GM23338 (cell line): ENCODE results near the gene CYTIP. TPM values are rescaled to one million over a fixed set of nuclear protein-coding genes. Genes with fewer than 3 reads are reported as not detected.

Experiments used
- ATAC-seq: fragments of 200-7000 bp; cut with Tn5 transposase; 3 replicates; pipeline ENCODE4 v1.9.1; 2020
- DNase-seq: peaks from one replicate; pipeline ENCODE4 v3.0.0-alpha.2; 2015; ENCODE audit warnings: low spot score
- H2AFZ ChIP-seq: fragments of 200-600 bp; sonication (generic); 2 replicates; pipeline ENCODE4 v1.8.0; 2016; ENCODE audit warnings: antibody characterized with exemption, mild to moderate bottlenecking, moderate library complexity
- H3F3A ChIP-seq: fragments of 200-600 bp; sonication (generic); replicated peaks from 2 replicates; pipeline ENCODE4 v1.8.0; 2017; ENCODE audit warnings: antibody characterized with exemption, mixed run types, low read depth
- H3K27ac ChIP-seq: fragments of 200-600 bp; sonication (generic); 2 replicates; pipeline ENCODE4 v1.6.1; 2016; ENCODE audit warnings: low read depth
- H3K27me3 ChIP-seq: fragments of 200-600 bp; sonication (generic); 2 replicates; pipeline ENCODE4 v1.8.0; 2016; ENCODE audit warnings: mild to moderate bottlenecking, mixed run types, moderate library complexity; ENCODE audit not compliant: insufficient read depth
- H3K36me3 ChIP-seq: fragments of 200-600 bp; sonication (generic); 2 replicates; pipeline ENCODE4 v1.8.0; 2016; ENCODE audit warnings: mild to moderate bottlenecking; ENCODE audit not compliant: insufficient read depth
- H3K4me1 ChIP-seq: fragments of 200-600 bp; sonication (generic); 2 replicates; pipeline ENCODE4 v1.8.0; 2016; ENCODE audit warnings: mild to moderate bottlenecking, moderate library complexity; ENCODE audit not compliant: insufficient read depth
- H3K4me2 ChIP-seq: fragments of 200-600 bp; sonication (generic); 2 replicates; pipeline ENCODE4 v1.7.1; 2017; ENCODE audit warnings: mixed run types
- H3K4me3 ChIP-seq: fragments of 200-600 bp; sonication (generic); 2 replicates; pipeline ENCODE4 v1.6.1; 2016; ENCODE audit warnings: mixed run types
- H3K79me2 ChIP-seq: fragments of 200-600 bp; sonication (generic); replicated peaks from 2 replicates; pipeline ENCODE4 v1.8.0; 2017; ENCODE audit warnings: mild to moderate bottlenecking; ENCODE audit not compliant: insufficient read depth
- H3K9me2 ChIP-seq: fragments of 200-600 bp; sonication (generic); 2 replicates; pipeline ENCODE4 v1.8.0; 2017; ENCODE audit not compliant: insufficient read depth
- H4K20me1 ChIP-seq: fragments of 200-600 bp; sonication (generic); replicated peaks from 2 replicates; pipeline ENCODE4 v1.8.0; 2017; ENCODE audit warnings: mild to moderate bottlenecking; ENCODE audit not compliant: insufficient read depth
- H3K27ac Mint-ChIP-seq: 2 replicates; pipeline ENCODE4 v1.8.0; 2020; ENCODE audit warnings: inconsistent platforms, mild to moderate bottlenecking, moderate library complexity, mixed read lengths
- H3K27me3 Mint-ChIP-seq: 3 replicates; pipeline ENCODE4 v1.8.0; 2022; ENCODE audit warnings: low read depth, mild to moderate bottlenecking, moderate library complexity, mixed read lengths, inconsistent platforms; ENCODE audit not compliant: insufficient read depth, poor library complexity
- H3K36me3 Mint-ChIP-seq: 3 replicates; pipeline ENCODE4 v1.8.0; 2021; ENCODE audit warnings: low read depth, mild to moderate bottlenecking, inconsistent platforms, moderate library complexity, mixed read lengths
- H3K4me1 Mint-ChIP-seq: 3 replicates; pipeline ENCODE4 v1.8.0; 2020; ENCODE audit warnings: mild to moderate bottlenecking, inconsistent platforms, mixed read lengths
- H3K4me3 Mint-ChIP-seq: 3 replicates; pipeline ENCODE4 v1.8.0; 2021; ENCODE audit warnings: moderate library complexity, mild to moderate bottlenecking, inconsistent platforms, mixed read lengths
- H3K9me3 Mint-ChIP-seq: 3 replicates; pipeline ENCODE4 v1.8.0; 2020; ENCODE audit warnings: moderate library complexity, mild to moderate bottlenecking, inconsistent platforms, mixed read lengths
- CREB1 ChIP-seq: fragments of 250-450 bp; sonication (Bioruptor Pico); IDR thresholded peaks from 2 replicates; pipeline ENCODE4 v1.5.0; 2020; ENCODE audit warnings: low read depth, mild to moderate bottlenecking, moderate library complexity
- EZH2 ChIP-seq: fragments of 200-600 bp; sonication (generic); IDR thresholded peaks from one replicate; pipeline ENCODE4 v1.8.0; 2017; ENCODE audit warnings: antibody characterized with exemption, mild to moderate bottlenecking, low read depth; ENCODE audit not compliant: unreplicated experiment
- EZH2phosphoT487 ChIP-seq: fragments of 200-600 bp; sonication (generic); IDR thresholded peaks from one replicate; pipeline ENCODE4 v1.8.1; 2018; ENCODE audit warnings: antibody characterized with exemption; ENCODE audit not compliant: unreplicated experiment
- JUNB ChIP-seq: IDR thresholded peaks from one replicate; pipeline ENCODE4 v1.6.1; 2016; ENCODE audit warnings: antibody characterized with exemption; ENCODE audit not compliant: unreplicated experiment
- NANOG ChIP-seq: IDR thresholded peaks from 2 replicates; pipeline ENCODE4 v1.6.1; 2016; ENCODE audit warnings: antibody characterized with exemption, borderline replicate concordance
- POLR2AphosphoS5 ChIP-seq: IDR thresholded peaks from 2 replicates; pipeline ENCODE4 v1.6.1; 2016; ENCODE audit warnings: antibody characterized with exemption, low read depth
- STAT1 ChIP-seq: IDR thresholded peaks from one replicate; pipeline ENCODE4 v1.6.1; 2016; ENCODE audit warnings: antibody characterized with exemption; ENCODE audit not compliant: unreplicated experiment
- ZNF114 ChIP-seq: fragments of 250-450 bp; sonication (Bioruptor Pico); IDR thresholded peaks from 2 replicates; pipeline ENCODE4 v1.5.0; 2020; ENCODE audit warnings: mild to moderate bottlenecking, moderate library complexity
- polyA plus RNA-seq: library from polyadenylated mRNA; unstranded; fragments of >200 nt; fragmentation: Nextera tagmentation; extraction: Ambion mirVana; gene quantifications from 2 replicates; pipeline ENCODE4 v1.2.1, GENCODE V29; 2016
- total RNA-seq: library from RNA; depleted of rRNA; stranded (reverse); fragments of >200 nt; shearing (Covaris generic); gene quantifications from 2 replicates; pipeline ENCODE4 v1.2.3, GENCODE V29; 2014
- TF ChIP-seq, protein P1 (sequence below): IDR thresholded peaks from 2 replicates; pipeline ENCODE4 v1.6.1; 2016; ENCODE audit warnings: antibody characterized with exemption
- TF ChIP-seq, protein P2 (sequence below), 2 experiments: fragments of 200-600 bp in 1 of 2; sonication (generic) in 1 of 2; conservative IDR thresholded peaks; 2 replicates each; pipeline versions ENCODE4 v1.5.1 to v1.6.1; 2016 to 2017; ENCODE audit warnings: antibody characterized with exemption in 2 of 2, low read depth in 2 of 2, mild to moderate bottlenecking in 2 of 2, moderate library complexity in 1 of 2
- TF ChIP-seq, protein P3 (sequence below): IDR thresholded peaks from one replicate; pipeline ENCODE4 v1.6.1; 2018; ENCODE audit warnings: antibody characterized with exemption; ENCODE audit not compliant: unreplicated experiment

Gene CYTIP
- total and polyA plus RNA-seq, 2 experiments from 2014 or later: not detected

DNA sequence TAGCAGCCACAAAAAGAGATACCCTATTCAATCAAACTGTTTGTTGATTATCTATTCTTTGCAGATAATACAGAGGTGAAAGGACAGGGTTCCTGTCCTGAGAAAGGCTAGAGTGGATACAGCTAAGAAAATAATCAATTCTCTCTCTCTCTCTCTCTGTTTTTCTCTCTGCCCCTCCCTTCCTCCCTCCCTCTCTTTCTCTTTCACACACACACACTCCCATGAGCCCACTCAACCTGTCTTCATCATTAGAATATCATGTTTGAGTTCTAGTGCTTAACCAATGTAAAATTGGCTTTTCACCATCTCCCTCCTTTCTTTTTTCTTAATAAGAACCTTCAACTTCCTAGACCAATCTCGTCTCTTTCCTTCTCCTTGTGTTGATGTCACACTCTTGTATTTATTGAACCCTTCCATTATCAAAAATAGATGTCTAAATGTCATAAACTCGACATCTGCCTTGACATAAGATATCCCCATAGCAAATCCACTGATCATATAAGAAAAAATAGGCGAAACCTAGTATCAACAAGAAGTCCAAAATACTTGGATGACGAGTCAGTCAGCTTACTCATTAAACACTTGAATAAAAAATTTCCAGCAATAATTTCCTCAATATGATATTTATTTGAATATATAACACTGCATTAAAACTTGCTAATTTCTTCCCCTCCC is 42.8 kb upstream of the CYTIP start:
- Histone ChIP-seq H2AFZ (no peak overlapping the region), H3K79me2 (no peaks in the 10 kb centered on the region), H3K27ac (no peak overlapping the region), H4K20me1 (no peaks in the 10 kb centered on the region), H3K4me2 (no peak overlapping the region), H3K4me1 (no peaks in the 10 kb centered on the region), H3F3A (no peaks in the 10 kb centered on the region), H3K36me3 (no peaks in the 10 kb centered on the region), H3K27me3 (no peaks in the 10 kb centered on the region), H3K4me3 (no peak overlapping the region), H3K9me2 (no peaks in the 10 kb centered on the region)
- Mint-ChIP-seq H3K27ac (no peak overlapping the region), H3K4me3 (no peak overlapping the region), H3K4me1 (peaks cover 5% of the 10 kb centered on the region; the same call in 2 of the 3 replicates), H3K9me3 (no peaks in the 10 kb centered on the region), H3K36me3 (no peaks in the 10 kb centered on the region), H3K27me3 (peaks cover 4% of the 10 kb centered on the region)
- DNase-seq (no peak), ATAC-seq (no peak)
- TF ChIP-seq EZH2phosphoT487 (no peak), CREB1 (CRISPR knock-in tag) (no peak), NANOG (no peak), ZNF114 (CRISPR knock-in tag) (no peak), STAT1 (no peak), POLR2AphosphoS5 (no peak), EZH2 (no peak), JUNB (no peak)
- TF ChIP-seq, protein P1, sequence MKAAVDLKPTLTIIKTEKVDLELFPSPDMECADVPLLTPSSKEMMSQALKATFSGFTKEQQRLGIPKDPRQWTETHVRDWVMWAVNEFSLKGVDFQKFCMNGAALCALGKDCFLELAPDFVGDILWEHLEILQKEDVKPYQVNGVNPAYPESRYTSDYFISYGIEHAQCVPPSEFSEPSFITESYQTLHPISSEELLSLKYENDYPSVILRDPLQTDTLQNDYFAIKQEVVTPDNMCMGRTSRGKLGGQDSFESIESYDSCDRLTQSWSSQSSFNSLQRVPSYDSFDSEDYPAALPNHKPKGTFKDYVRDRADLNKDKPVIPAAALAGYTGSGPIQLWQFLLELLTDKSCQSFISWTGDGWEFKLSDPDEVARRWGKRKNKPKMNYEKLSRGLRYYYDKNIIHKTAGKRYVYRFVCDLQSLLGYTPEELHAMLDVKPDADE: no peak
- TF ChIP-seq, protein P2, sequence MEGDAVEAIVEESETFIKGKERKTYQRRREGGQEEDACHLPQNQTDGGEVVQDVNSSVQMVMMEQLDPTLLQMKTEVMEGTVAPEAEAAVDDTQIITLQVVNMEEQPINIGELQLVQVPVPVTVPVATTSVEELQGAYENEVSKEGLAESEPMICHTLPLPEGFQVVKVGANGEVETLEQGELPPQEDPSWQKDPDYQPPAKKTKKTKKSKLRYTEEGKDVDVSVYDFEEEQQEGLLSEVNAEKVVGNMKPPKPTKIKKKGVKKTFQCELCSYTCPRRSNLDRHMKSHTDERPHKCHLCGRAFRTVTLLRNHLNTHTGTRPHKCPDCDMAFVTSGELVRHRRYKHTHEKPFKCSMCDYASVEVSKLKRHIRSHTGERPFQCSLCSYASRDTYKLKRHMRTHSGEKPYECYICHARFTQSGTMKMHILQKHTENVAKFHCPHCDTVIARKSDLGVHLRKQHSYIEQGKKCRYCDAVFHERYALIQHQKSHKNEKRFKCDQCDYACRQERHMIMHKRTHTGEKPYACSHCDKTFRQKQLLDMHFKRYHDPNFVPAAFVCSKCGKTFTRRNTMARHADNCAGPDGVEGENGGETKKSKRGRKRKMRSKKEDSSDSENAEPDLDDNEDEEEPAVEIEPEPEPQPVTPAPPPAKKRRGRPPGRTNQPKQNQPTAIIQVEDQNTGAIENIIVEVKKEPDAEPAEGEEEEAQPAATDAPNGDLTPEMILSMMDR (conservative IDR thresholded peaks at IDR 0.05; ENCODE audit: low read depth in 2 of 2): no peak
- TF ChIP-seq, protein P3, sequence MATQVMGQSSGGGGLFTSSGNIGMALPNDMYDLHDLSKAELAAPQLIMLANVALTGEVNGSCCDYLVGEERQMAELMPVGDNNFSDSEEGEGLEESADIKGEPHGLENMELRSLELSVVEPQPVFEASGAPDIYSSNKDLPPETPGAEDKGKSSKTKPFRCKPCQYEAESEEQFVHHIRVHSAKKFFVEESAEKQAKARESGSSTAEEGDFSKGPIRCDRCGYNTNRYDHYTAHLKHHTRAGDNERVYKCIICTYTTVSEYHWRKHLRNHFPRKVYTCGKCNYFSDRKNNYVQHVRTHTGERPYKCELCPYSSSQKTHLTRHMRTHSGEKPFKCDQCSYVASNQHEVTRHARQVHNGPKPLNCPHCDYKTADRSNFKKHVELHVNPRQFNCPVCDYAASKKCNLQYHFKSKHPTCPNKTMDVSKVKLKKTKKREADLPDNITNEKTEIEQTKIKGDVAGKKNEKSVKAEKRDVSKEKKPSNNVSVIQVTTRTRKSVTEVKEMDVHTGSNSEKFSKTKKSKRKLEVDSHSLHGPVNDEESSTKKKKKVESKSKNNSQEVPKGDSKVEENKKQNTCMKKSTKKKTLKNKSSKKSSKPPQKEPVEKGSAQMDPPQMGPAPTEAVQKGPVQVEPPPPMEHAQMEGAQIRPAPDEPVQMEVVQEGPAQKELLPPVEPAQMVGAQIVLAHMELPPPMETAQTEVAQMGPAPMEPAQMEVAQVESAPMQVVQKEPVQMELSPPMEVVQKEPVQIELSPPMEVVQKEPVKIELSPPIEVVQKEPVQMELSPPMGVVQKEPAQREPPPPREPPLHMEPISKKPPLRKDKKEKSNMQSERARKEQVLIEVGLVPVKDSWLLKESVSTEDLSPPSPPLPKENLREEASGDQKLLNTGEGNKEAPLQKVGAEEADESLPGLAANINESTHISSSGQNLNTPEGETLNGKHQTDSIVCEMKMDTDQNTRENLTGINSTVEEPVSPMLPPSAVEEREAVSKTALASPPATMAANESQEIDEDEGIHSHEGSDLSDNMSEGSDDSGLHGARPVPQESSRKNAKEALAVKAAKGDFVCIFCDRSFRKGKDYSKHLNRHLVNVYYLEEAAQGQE: no peak
